GM19467 (cell line): Measurements from ENCODE around the gene ZNF212.

Experiments
- ATAC-seq: cut with Tn5 transposase; IDR thresholded peaks from one replicate; pipeline ENCODE4 v1.9.1; 2021; ENCODE audit warnings: mild to moderate bottlenecking, moderate library complexity; ENCODE audit not compliant: unreplicated experiment

ZNF212 gene

DNA sequence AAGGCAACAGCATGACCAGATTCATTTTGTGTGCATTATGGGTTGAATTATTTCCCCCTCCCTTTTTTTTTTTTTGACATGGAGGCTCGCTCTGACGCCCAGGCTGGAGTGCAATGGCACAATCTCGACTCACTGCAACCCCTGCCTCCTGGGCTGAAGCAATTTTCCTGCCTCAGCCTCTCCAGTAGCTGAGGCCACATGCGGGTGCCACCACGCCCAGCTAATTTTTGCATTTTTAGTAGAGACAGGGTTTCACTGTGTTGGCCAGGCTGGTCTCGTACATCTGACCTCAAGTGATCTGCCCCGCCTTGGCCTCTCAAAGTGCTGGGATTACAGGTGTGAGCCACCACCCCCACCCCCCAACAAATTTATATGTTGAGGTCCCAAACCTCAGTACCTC lies 64.6 kb downstream of the ZNF212 start:
- ATAC-seq: no peak
